ENCODE results near the gene WASHC4. TPM values are rescaled to one million over a fixed set of nuclear protein-coding genes. Genes with fewer than 3 reads are reported as not detected.

The WASHC4 gene
- total RNA-seq, 1 experiment from 2014 or later = 42.9 TPM

GRCh38 chr12:105099356-105099755 is 8.2 kb upstream of the WASHC4 start:
- H3K9me3 Mint-ChIP-seq = peaks cover 34% of the 10 kb centered on the region
- H3K4me1 Mint-ChIP-seq = peaks cover 7% of the 10 kb centered on the region; the same call in 1 of the 2 replicates
- CTCF ChIA-PET = interaction anchor here (1.7 kb wide), 1 partner anchor 45 kb away, joined by 6 read pairs; no protein-coding TSS in a partner anchor
- no peak for TF ChIP-seq IRF2 (CRISPR knock-in tag; IDR thresholded peaks at IDR 0.05; ENCODE audit: borderline replicate concordance, low read depth)
- no peak for TF ChIP-seq ZMAT4 (CRISPR knock-in tag; IDR thresholded peaks at IDR 0.05)
- TF ChIP-seq MYBL2 (CRISPR knock-in tag; IDR thresholded peaks at IDR 0.05) = no peak
- no peak for TF ChIP-seq CREB1 (CRISPR knock-in tag; IDR thresholded peaks at IDR 0.05)
- no peak for TF ChIP-seq AR (CRISPR knock-in tag; IDR thresholded peaks at IDR 0.05)
- no peak for TF ChIP-seq ZSCAN18 (CRISPR knock-in tag; IDR thresholded peaks at IDR 0.05)
- no peak for TF ChIP-seq AFF4 (CRISPR knock-in tag; IDR thresholded peaks at IDR 0.05; ENCODE audit: borderline replicate concordance)
- TF ChIP-seq TCF7 (CRISPR knock-in tag; IDR thresholded peaks at IDR 0.05; ENCODE audit: low read depth) = no peak
- ATAC-seq = no peak
- H3K4me3 Mint-ChIP-seq = no peak overlapping the region
- peaks cover 2% of the 10 kb centered on the region; the same call in 1 of the 2 replicates for H3K27me3 Mint-ChIP-seq (ENCODE audit: low read depth)
- no peak for DNase-seq (ENCODE audit: low spot score)
- peaks cover 33% of the 10 kb centered on the region for H3K36me3 Mint-ChIP-seq
- POLR2A ChIA-PET = no interaction called here
- no peak overlapping the region for H3K27ac Mint-ChIP-seq

- no peak for TF ChIP-seq CREB1 (CRISPR knock-in tag; IDR thresholded peaks at IDR 0.05)
- DNase-seq (ENCODE audit: low spot score) (no peak), ATAC-seq (no peak)
- POLR2A ChIA-PET = interaction anchor here (0.5 kb wide), 1 partner anchor 801 kb away, joined by 3 read pairs; no protein-coding TSS in a partner anchor
- H3K27me3 Mint-ChIP-seq (ENCODE audit: low read depth) = peaks cover 2% of the 10 kb centered on the region; the same call in 1 of the 2 replicates
- peaks cover 25% of the 10 kb centered on the region for H3K36me3 Mint-ChIP-seq
- peaks cover 7% of the 10 kb centered on the region; the same call in 1 of the 2 replicates for H3K4me1 Mint-ChIP-seq
- no peak overlapping the region for H3K4me3 Mint-ChIP-seq
- H3K9me3 Mint-ChIP-seq = peaks cover 30% of the 10 kb centered on the region
- CTCF ChIA-PET = interaction anchor here (0.7 to 1.7 kb wide), 3 partner anchors 15 to 640 kb away, joined by 3 to 6 read pairs (median 3); no protein-coding TSS in a partner anchor
- no peak overlapping the region for H3K27ac Mint-ChIP-seq
These were observed 7.1 kb upstream of the WASHC4 start for GRCh38 chr12:105100207-105100985.

GRCh38 chr12:105100998-105101397 is 6.5 kb upstream of the WASHC4 start:
- POLR2A ChIA-PET = interaction anchor here (0.5 kb wide), 1 partner anchor 801 kb away, joined by 3 read pairs; no protein-coding TSS in a partner anchor

More at GRCh38 chr12:105100998-105101397, 6.5 kb upstream of the WASHC4 start:
- H3K36me3 Mint-ChIP-seq = peaks cover 18% of the 10 kb centered on the region
- H3K9me3 Mint-ChIP-seq = peaks cover 24% of the 10 kb centered on the region
- no peak overlapping the region for H3K4me3 Mint-ChIP-seq
- H3K4me1 Mint-ChIP-seq = peaks cover 7% of the 10 kb centered on the region; the same call in 1 of the 2 replicates
- TF ChIP-seq FOXP1 (CRISPR knock-in tag; IDR thresholded peaks at IDR 0.05; ENCODE audit: borderline replicate concordance) = no peak
- no peak for TF ChIP-seq ETV6 (CRISPR knock-in tag; IDR thresholded peaks at IDR 0.05)
- TF ChIP-seq MYBL2 (CRISPR knock-in tag; IDR thresholded peaks at IDR 0.05) = no peak
- TF ChIP-seq IRF2 (CRISPR knock-in tag; IDR thresholded peaks at IDR 0.05; ENCODE audit: borderline replicate concordance, low read depth) = no peak
- TF ChIP-seq ATF1 (CRISPR knock-in tag; IDR thresholded peaks at IDR 0.05) = no peak
- no peak for TF ChIP-seq ZNF138 (CRISPR knock-in tag; conservative IDR thresholded peaks at IDR 0.05)
- TF ChIP-seq EMX1 (CRISPR knock-in tag; IDR thresholded peaks at IDR 0.05) = no peak
- no peak for TF ChIP-seq ZNF219 (CRISPR knock-in tag; IDR thresholded peaks at IDR 0.05; ENCODE audit: borderline replicate concordance)
- no peak for TF ChIP-seq ZNF232 (CRISPR knock-in tag; IDR thresholded peaks at IDR 0.05)
- H3K27ac Mint-ChIP-seq = no peak overlapping the region
- H3K27me3 Mint-ChIP-seq (ENCODE audit: low read depth) = peaks cover 2% of the 10 kb centered on the region; the same call in 1 of the 2 replicates
- DNase-seq (ENCODE audit: low spot score) = no peak
- CTCF ChIA-PET = interaction anchor here (0.9 kb wide), 1 partner anchor 16 kb away, joined by 3 read pairs; no protein-coding TSS in a partner anchor
- ATAC-seq = no peak
